GM12891 (cell line): Measurements from ENCODE around the gene MTARC1.

Source experiments
- DNase-seq: peaks from one replicate; pipeline ENCODE4 v3.0.0; 2011; ENCODE audit warnings: low spot score; ENCODE audit not compliant: insufficient read length
- FAIRE-seq: peaks from 2 replicates; lab custom pipeline; 2011; peaks lifted over from hg19 to GRCh38; lab: Jason Lieb, UNC
- PAX5 ChIP-seq: IDR thresholded peaks from 2 replicates; pipeline ENCODE4 v1.6.1; 2011; ENCODE audit warnings: low read length, moderate library complexity, mild to moderate bottlenecking; ENCODE audit not compliant: insufficient read depth, severe bottlenecking
- POLR2A ChIP-seq: IDR thresholded peaks from 2 replicates; pipeline ENCODE4 v1.6.1; 2011; ENCODE audit warnings: low read depth, low read length, control low read depth
- POLR2AphosphoS5 ChIP-seq: IDR thresholded peaks from 2 replicates; pipeline ENCODE4 v1.6.1; 2011; ENCODE audit warnings: low read depth, low read length, control low read depth
- POU2F2 ChIP-seq: IDR thresholded peaks from 2 replicates; pipeline ENCODE4 v1.6.1; 2011; ENCODE audit warnings: low read depth, mild to moderate bottlenecking, control low read depth, low read length, moderate library complexity
- SPI1 ChIP-seq: IDR thresholded peaks from 2 replicates; pipeline ENCODE4 v1.6.1; 2011; ENCODE audit warnings: low read depth, low read length, control low read depth
- TAF1 ChIP-seq: IDR thresholded peaks from 2 replicates; pipeline ENCODE4 v1.6.1; 2011; ENCODE audit warnings: low read depth, low read length, control low read depth

MTARC1 gene

GRCh38 chr1:220824031-220824989, 37.6 kb downstream of the MTARC1 start:
- TF ChIP-seq SPI1 (no peak), POLR2A (no peak), PAX5 (no peak), TAF1 (no peak), POLR2AphosphoS5 (no peak), POU2F2 (no peak)
- no peak for DNase-seq
- FAIRE-seq: no peak

- no peak for TF ChIP-seq POLR2AphosphoS5
- TF ChIP-seq PAX5: no peak
- no peak for TF ChIP-seq TAF1
- no peak for TF ChIP-seq SPI1
- no peak for TF ChIP-seq POLR2A
- no peak for TF ChIP-seq POU2F2
- no peak for FAIRE-seq
- DNase-seq: no peak
Observed at GRCh38 chr1:220825819-220826551, 39.3 kb downstream of the MTARC1 start.

DNA sequence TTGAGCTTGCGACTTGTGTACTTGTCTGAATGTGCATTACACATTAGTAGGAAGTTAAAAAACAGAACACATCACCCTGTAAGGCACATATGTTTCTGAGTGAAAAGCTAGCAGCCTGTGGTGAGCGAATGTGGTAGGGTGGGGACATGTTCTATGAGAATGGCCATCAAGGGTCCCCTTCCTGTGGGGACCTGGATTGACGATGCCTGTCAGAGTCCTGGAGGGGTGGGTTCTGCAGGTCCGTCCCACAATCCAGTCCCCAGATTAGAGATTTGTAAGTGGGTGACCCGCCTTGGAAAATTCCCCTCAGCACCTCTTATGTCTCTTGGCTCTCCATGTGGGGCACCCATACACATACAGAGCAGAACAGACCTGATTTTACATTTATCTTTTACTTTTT, 40.0 kb downstream of the MTARC1 start:
- FAIRE-seq (no peak), DNase-seq (no peak)
- TF ChIP-seq POU2F2 (no peak), TAF1 (no peak)

DNA sequence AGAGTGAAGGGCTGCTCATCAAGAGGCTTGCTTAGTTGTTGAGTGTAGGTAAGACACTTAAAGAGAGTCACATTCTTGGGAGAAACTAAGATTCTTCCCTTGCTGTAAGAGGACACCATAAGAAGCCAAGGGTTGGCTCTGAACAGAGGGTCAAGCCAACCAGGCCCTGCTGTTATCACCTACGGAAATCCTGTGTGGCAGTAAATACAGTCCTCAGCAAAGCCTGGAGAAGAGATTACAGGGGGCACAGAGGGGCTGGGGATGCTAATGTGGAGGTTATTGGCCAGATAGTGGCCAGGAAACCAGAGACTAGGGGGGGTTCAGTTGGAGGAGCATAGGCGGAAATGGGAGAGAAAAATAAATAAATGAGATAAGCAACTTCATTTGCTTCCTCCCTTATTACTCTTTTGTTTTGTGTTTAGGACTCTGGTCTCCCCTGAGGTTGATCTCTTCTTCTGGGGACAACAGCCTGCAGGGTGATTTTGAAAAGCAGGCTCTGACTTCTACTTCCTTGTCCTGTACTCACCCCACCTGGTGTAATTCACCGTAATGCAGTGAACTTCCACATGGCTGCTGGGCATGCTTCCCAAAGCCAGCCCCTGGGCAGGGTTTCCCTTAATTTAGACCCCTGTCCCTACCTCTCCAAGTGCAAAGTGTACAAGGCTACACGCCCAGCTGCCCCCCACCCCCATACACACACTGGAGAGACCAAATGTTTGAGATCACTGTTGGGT, 40.9 kb downstream of the MTARC1 start:
- TF ChIP-seq POU2F2 (no peak), POLR2A (no peak), POLR2AphosphoS5 (no peak), TAF1 (no peak)
- DNase-seq (no peak), FAIRE-seq (no peak)

- TF ChIP-seq POU2F2: no peak
- TF ChIP-seq TAF1: no peak
- no peak for TF ChIP-seq PAX5
- TF ChIP-seq SPI1: no peak
- no peak for TF ChIP-seq POLR2A
- no peak for TF ChIP-seq POLR2AphosphoS5
- FAIRE-seq (no peak), DNase-seq (no peak)
Observed at GRCh38 chr1:220828179-220828490, 41.4 kb downstream of the MTARC1 start.

- no peak for FAIRE-seq
- DNase-seq: no peak
- no peak for TF ChIP-seq POLR2A
- TF ChIP-seq POU2F2: no peak
Observed at GRCh38 chr1:220828950-220829586, 42.4 kb downstream of the MTARC1 start.

DNA sequence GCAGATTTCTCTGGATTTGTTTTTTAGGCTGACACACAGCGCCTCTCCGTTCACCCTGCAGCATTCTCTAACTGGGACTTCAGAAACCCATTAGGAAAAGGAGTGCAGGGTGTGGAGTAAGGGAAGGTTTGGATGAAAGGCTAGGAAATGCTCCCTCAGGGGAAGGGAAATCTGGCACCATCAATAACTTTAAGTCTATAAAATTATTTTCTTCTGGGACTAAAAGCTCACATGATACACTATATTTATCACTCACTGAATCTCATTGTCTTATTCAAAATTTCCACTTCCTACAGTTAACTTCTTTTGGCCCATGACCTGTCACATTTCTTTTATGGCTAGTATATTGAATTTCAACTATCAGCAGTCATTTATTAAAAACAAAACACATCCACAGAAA, 46.7 kb downstream of the MTARC1 start:
- TF ChIP-seq SPI1 (no peak), POU2F2 (no peak), PAX5 (no peak), TAF1 (no peak), POLR2AphosphoS5 (no peak), POLR2A (no peak)
- FAIRE-seq: no peak
- no peak for DNase-seq

GRCh38 chr1:220834155-220834870, 47.6 kb downstream of the MTARC1 start:
- FAIRE-seq (no peak), DNase-seq (no peak)
- TF ChIP-seq TAF1 (no peak), POU2F2 (no peak), PAX5 (no peak), SPI1 (no peak), POLR2AphosphoS5 (no peak), POLR2A (no peak)
